ENCODE data around the gene THSD4. TPM values are rescaled to one million over a fixed set of nuclear protein-coding genes. Genes with fewer than 3 reads are reported as not detected.

THSD4 gene
- total RNA-seq, 2 donors from 2014 or later, result 0.08 TPM; not detected in 1

DNA sequence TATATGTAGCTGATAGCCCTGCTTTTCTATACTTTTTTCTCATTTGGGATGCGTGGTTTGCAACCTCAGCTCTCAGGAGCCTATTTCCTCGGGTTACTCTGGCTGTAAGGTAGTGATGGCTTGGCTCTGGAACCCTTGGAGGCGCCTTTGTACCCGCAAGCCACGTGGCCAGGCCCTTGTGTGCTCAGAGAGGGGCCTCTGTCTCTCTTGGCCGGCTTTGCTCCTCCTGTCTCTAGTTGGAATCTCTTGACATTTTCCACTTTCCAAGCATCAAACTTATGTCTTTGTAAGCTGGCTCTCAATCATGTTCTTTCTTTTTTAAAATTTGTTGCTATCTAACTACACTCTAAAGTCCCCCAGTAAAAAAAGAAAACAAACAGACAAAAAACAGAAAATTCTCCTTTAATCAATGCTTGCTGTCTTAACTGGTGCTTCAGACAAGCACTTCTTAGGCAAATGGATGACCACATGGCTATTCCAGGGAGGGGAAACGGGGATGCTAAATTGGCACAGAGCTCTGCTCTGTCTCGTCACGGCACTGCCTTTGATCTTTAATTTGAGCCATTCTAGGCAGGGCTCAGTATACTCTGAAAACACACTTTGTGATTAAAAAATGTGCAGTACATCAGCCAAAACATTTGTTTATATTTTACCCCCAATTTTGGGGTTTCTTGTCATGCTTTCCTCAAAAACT is 514.7 kb downstream of the THSD4 start:
- H3K4me3 Mint-ChIP-seq, result no peak overlapping the region
- peaks cover 37% of the 10 kb centered on the region for H3K27me3 Mint-ChIP-seq
- no peaks in the 10 kb centered on the region for H3K36me3 Mint-ChIP-seq (ENCODE audit: low read depth)
- no peak for ATAC-seq (replicated peaks)
- H3K27ac Mint-ChIP-seq, result no peak overlapping the region
- no peaks in the 10 kb centered on the region for H3K9me3 Mint-ChIP-seq
- no peaks in the 10 kb centered on the region for H3K4me1 Mint-ChIP-seq

DNA sequence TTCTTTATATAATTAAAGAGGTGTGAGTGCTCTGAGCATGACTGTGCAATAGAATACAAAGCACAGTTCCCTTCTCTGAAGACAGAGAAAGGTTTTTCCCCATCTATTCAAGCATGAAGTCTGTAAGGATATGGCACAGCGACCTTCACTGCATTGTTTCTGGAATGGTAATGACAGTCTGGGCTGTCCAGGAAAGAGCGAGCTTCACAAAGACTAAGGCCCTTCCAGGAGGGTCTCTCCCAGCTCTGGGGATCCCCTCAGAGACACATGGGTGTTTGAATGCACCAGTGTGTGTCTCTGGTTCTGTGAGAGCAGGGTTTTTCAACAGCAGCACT is 515.2 kb downstream of the THSD4 start:
- Mint-ChIP-seq H3K27me3 (peaks cover 42% of the 10 kb centered on the region), H3K36me3 (ENCODE audit: low read depth) (no peaks in the 10 kb centered on the region), H3K9me3 (no peaks in the 10 kb centered on the region), H3K4me3 (no peak overlapping the region), H3K27ac (no peak overlapping the region), H3K4me1 (no peaks in the 10 kb centered on the region)
- no peak for ATAC-seq (replicated peaks)

DNA sequence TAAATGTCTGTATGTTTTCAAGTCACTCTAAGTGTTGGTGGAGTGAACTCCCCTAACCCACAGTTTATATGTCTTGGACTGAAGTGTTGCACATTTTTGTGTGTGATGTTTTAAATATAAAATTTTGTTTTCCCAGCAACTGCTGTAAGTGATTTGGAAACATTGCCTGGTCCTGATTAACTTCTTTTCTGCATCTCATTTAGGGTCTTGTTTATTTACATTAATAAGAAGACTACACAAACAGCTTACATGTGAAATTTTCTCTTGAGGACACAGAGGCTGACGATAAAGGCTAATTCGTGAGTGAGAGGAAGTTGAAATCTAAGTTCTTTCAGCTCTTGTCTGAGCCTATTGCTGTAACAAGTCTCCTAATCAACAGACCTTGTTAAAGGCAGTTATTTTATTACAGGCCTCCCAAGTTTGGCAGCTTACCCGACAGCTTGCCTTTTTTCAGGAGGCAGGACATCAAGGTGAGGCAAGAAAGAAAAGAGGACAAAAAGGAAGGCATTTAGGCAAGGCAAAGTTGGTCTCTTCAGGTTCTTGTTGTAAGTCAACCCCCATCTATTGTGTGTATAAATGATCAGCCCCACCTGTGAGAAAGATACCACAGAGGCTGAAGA is 517.4 kb downstream of the THSD4 start:
- H3K9me3 Mint-ChIP-seq, result no peaks in the 10 kb centered on the region
- no peak overlapping the region for H3K4me3 Mint-ChIP-seq

DNA sequence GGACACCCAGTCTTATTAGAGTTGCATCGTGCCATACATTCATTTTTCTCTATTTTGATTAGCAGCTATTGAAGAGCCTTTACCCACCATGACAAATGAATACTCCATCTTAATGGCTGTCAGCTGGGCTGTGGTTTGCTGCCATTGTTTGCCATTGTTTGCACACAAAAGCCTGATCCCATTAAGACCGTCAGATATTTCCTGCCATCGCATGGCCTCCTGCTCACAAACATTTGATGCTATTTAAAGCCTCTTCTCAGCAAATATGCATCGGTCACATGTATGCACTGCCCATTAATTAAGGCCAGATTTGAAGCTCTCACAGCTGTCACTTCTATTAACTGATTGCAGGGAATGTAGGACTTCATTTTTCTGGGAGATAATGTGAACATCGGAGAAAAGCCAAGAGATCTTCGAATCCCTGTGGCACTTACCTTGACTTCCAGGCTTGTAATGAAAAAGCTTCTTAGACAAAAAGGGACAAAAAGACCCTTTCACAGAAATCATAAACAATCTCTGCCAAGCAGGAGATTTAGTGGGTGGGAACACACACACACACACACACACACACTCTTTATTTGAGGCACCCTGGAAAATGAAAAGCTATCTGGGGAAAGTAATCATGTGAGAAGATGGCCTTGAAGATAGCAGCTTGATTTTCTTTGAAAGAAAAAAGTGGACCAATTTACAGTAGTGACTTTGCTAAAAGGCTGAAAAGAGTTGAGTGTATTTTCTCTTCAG is 519.7 kb downstream of the THSD4 start:
- Mint-ChIP-seq H3K4me1 (no peaks in the 10 kb centered on the region), H3K9me3 (no peaks in the 10 kb centered on the region), H3K27me3 (peaks cover 26% of the 10 kb centered on the region), H3K36me3 (ENCODE audit: low read depth) (no peaks in the 10 kb centered on the region), H3K4me3 (no peak overlapping the region), H3K27ac (no peak overlapping the region)
- ATAC-seq (replicated peaks), result no peak

More for the DNA sequence above, 517.4 kb downstream of the THSD4 start:
- H3K27me3 Mint-ChIP-seq, result peaks cover 33% of the 10 kb centered on the region
- H3K36me3 Mint-ChIP-seq (ENCODE audit: low read depth), result no peaks in the 10 kb centered on the region
- H3K4me1 Mint-ChIP-seq, result no peaks in the 10 kb centered on the region
- H3K27ac Mint-ChIP-seq, result no peak overlapping the region
- no peak for ATAC-seq (replicated peaks)

DNA sequence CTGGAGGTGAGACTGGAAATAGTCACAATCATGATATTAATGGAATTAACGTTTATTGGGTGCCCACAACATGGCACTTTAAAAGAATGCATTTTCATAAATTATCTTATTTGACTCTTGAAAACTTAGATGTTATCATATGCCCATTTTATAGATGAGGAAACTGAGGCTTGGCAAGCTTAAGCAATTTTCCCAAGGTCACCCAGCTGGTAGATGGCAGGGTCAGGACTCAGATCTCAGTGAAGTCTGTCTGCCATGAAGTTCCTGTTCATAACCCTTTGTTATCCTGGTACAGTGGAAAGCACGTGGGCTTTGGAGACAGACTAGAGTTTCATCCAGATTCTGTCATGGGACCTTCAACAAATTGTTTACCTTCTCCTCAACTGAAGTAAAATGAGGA is 520.5 kb downstream of the THSD4 start:
- ATAC-seq (replicated peaks), result no peak
- Mint-ChIP-seq H3K27ac (no peak overlapping the region), H3K36me3 (ENCODE audit: low read depth) (no peaks in the 10 kb centered on the region), H3K27me3 (peaks cover 28% of the 10 kb centered on the region), H3K4me3 (no peak overlapping the region), H3K9me3 (no peaks in the 10 kb centered on the region), H3K4me1 (no peaks in the 10 kb centered on the region)

DNA sequence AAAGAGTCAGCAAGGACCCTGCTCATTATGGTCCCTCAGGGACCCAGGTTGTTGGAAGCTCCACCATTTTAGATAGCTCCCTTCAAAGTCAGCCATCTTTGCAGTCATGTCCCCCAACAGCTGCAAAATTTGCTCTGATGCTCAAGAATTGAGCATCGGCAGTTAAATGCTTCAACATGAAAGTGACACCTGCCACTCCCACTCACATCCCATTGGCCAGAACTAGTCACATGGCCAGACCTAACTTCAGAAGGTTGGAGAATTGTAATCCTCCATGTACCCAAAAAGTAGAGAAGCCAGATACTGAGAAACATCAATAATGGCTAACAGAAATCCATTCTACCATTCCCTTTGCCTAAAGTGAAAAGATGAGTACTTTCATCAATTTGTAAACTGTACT is 523.6 kb downstream of the THSD4 start:
- no peaks in the 10 kb centered on the region for H3K9me3 Mint-ChIP-seq
- no peak overlapping the region for H3K27ac Mint-ChIP-seq
- H3K36me3 Mint-ChIP-seq (ENCODE audit: low read depth), result no peaks in the 10 kb centered on the region
- H3K27me3 Mint-ChIP-seq, result peaks cover 38% of the 10 kb centered on the region
- H3K4me1 Mint-ChIP-seq, result no peaks in the 10 kb centered on the region
- no peak for ATAC-seq (replicated peaks)
- no peak overlapping the region for H3K4me3 Mint-ChIP-seq

DNA sequence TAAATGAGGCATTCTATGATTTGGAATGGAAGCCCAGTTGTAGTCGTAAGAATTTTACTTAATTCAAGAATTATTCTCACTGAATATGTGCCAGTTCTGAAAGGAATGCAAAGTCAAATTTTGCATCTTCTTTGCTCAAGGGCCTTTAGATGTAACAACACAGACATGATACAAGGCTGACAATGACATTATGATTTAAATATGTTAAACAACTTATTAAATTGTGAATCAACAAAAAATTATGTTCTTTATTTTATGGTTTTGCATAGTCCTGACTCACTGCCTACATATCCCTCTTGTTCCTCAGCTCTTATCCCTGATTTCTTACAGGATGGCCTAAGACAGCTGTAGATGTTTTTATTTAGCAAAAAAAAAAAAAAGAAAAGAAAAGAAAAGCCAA is 524.2 kb downstream of the THSD4 start:
- H3K4me3 Mint-ChIP-seq, result no peak overlapping the region
- no peaks in the 10 kb centered on the region for H3K36me3 Mint-ChIP-seq (ENCODE audit: low read depth)
- H3K9me3 Mint-ChIP-seq, result no peaks in the 10 kb centered on the region
- no peaks in the 10 kb centered on the region for H3K4me1 Mint-ChIP-seq
- peaks cover 35% of the 10 kb centered on the region for H3K27me3 Mint-ChIP-seq
- no peak for ATAC-seq (replicated peaks)
- no peak overlapping the region for H3K27ac Mint-ChIP-seq

DNA sequence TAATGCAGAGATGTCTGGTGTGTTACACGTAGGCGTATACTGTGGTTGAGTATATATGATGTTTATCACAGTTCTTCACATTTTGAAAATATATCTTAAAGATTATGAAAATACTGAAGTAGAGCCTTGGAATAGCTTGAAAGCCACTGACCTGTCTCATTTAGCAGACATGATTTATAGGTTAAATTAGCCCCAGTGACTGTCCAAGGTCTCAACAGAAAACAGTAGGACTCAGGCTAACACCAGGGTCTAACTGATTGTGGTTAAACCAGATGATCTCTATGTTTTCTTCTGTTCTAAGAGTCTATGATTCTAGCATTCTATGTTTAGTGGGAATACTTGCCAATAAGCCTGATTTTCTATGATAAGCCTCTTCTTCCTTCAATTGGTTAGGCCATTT is 528.6 kb downstream of the THSD4 start:
- peaks cover 5% of the 10 kb centered on the region for H3K9me3 Mint-ChIP-seq
- no peak overlapping the region for H3K27ac Mint-ChIP-seq
- H3K4me1 Mint-ChIP-seq, result no peaks in the 10 kb centered on the region
- no peaks in the 10 kb centered on the region for H3K36me3 Mint-ChIP-seq (ENCODE audit: low read depth)
- H3K27me3 Mint-ChIP-seq, result peaks cover 35% of the 10 kb centered on the region
- H3K4me3 Mint-ChIP-seq, result no peak overlapping the region
- ATAC-seq (replicated peaks), result no peak

DNA sequence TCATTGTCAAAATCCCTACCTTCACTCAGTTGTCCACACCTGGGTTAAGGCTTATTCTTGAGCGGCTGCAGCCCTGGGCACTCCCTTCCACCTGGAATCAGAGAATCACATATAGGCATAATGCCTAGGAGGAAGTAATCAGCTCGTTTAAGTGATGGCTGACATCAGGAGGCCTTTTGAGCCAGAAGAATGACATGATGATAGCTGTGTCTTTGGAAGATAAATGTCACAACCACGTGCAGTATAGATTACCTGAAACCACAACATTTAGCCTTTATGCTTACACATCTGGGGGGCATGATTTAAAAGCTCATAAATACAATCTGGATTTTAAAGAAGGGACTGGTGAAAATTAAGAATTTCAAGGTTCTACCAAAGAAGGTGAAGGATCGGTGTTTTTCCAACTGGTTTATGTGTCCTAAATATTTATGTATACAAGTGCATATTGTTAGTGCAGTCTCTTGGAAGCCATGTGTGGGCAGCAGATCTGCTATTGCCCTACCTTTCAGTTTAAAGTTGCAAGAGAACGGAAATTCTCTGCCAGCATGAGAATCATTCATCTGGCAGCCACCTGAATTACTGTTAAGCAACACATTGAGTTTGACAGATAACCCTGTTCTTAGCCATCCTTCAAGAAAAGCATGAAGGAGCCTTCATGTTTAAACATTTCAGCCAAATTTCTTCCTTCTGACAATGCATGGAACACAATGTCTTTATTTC is 531.7 kb downstream of the THSD4 start:
- Mint-ChIP-seq H3K36me3 (ENCODE audit: low read depth) (no peaks in the 10 kb centered on the region), H3K4me3 (no peak overlapping the region), H3K27me3 (peaks cover 31% of the 10 kb centered on the region), H3K27ac (no peak overlapping the region), H3K9me3 (peaks cover 5% of the 10 kb centered on the region), H3K4me1 (no peaks in the 10 kb centered on the region)
- ATAC-seq (replicated peaks), result no peak

DNA sequence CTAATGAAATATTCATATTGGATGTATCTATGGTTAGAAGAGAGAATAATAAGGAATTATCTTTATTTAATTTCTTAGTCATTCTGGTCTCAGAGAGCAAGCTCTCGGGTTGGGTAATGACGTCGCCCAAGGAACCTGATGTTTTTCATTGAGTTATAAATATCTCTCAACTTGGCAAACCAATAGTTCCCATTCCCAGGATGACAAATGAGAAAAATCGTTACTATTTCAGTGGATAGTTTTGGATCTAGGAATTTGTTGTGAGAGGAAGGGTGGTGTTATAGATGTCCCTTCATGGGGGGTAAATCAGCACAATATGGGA is 532.2 kb downstream of the THSD4 start:
- no peak overlapping the region for H3K27ac Mint-ChIP-seq
- H3K4me1 Mint-ChIP-seq, result no peaks in the 10 kb centered on the region
- H3K27me3 Mint-ChIP-seq, result peaks cover 29% of the 10 kb centered on the region
- peaks cover 5% of the 10 kb centered on the region for H3K9me3 Mint-ChIP-seq
- no peak overlapping the region for H3K4me3 Mint-ChIP-seq
- no peak for ATAC-seq (replicated peaks)
- H3K36me3 Mint-ChIP-seq (ENCODE audit: low read depth), result no peaks in the 10 kb centered on the region

DNA sequence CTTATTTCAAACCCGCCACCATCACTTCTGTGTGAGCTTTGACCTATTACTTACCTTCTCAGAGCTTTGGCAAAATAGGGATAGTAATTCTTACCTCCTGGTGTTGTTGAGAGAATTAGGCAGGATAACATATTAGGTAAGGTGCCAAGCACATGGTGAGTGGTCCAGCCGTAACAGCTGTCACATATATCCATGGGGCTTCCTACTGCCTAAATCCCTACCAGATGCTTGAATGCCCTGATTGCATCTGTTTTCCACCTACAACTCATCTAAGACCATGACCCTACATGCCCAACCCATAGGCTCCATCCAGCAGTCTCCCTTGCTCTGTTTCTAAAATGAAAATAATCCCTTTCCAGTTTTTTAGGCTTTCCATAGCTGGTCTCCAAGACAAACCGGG is 532.8 kb downstream of the THSD4 start:
- no peak overlapping the region for H3K4me3 Mint-ChIP-seq
- H3K27me3 Mint-ChIP-seq, result peaks cover 29% of the 10 kb centered on the region
- no peaks in the 10 kb centered on the region for H3K4me1 Mint-ChIP-seq
- H3K36me3 Mint-ChIP-seq (ENCODE audit: low read depth), result no peaks in the 10 kb centered on the region
- no peak for ATAC-seq (replicated peaks)
- H3K27ac Mint-ChIP-seq, result no peak overlapping the region
- H3K9me3 Mint-ChIP-seq, result peaks cover 5% of the 10 kb centered on the region

DNA sequence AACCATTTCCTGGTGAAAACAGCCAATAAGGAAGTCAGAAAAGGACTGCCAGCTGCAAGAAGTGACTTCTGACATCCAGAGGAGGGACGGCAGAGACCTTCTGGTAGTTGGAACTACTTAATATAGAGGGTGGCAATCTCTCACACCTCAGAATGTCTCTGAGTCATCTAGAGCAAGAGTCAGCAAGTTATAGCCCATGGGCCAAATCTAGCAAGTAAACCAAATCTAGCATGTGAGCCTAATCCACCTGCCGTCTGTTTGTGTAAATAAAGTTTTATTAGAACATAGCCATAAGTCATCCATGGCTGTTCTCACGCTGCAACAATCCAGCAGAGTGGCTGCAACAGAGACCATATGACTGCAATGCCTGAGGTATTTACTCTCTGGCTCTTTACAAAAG is 534.6 kb downstream of the THSD4 start:
- H3K27ac Mint-ChIP-seq, result no peak overlapping the region
- H3K27me3 Mint-ChIP-seq, result peaks cover 34% of the 10 kb centered on the region
- no peak overlapping the region for H3K4me3 Mint-ChIP-seq
- ATAC-seq (replicated peaks), result no peak
- no peaks in the 10 kb centered on the region for H3K36me3 Mint-ChIP-seq (ENCODE audit: low read depth)
- no peaks in the 10 kb centered on the region for H3K4me1 Mint-ChIP-seq
- peaks cover 5% of the 10 kb centered on the region for H3K9me3 Mint-ChIP-seq

DNA sequence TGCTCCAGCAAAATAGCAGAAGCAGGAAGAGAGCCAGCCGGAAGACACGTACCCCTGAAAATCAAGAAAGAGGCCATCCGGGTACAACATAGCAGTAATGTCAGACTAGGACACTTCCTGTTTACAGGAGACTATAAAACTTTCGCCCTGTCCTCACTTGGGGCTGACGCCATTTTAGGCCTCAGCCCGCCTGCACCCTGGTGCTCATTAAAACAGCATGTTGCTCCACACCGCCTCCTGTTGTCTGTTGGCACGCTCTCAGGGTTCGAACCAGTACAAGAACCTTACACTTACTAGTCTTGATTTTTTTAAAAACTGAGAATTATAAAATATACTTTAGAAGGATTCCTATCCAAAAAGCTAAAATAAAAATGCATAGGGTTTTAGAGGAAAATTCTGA is 535.3 kb downstream of the THSD4 start:
- Mint-ChIP-seq H3K4me3 (no peak overlapping the region), H3K9me3 (no peaks in the 10 kb centered on the region), H3K27me3 (peaks cover 33% of the 10 kb centered on the region), H3K36me3 (ENCODE audit: low read depth) (no peaks in the 10 kb centered on the region), H3K27ac (no peak overlapping the region), H3K4me1 (no peaks in the 10 kb centered on the region)
- ATAC-seq (replicated peaks), result no peak

DNA sequence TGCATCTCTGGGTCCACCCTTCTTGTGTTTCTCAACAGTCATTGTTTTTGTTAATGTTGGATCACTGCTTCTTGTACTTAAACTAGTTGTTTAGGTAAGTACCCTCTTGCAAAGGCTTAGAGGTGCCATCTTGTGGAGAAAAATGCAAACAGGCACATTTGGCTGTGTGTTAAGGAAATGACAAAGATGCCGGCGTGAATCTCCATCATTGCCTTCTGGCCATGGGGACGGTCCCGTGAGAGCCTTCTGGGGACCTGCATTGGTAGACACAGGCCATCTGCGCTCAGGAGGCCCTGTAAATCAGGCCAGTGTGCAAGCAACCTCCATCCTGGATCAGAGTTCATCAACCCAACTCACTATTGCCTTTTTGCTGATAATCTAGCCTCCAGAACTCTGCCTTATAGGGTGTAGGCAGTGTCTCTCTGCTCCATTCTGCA is 536.5 kb downstream of the THSD4 start:
- H3K27me3 Mint-ChIP-seq, result peaks cover 30% of the 10 kb centered on the region
- H3K36me3 Mint-ChIP-seq (ENCODE audit: low read depth), result no peaks in the 10 kb centered on the region

More for the DNA sequence above, 536.5 kb downstream of the THSD4 start:
- H3K27ac Mint-ChIP-seq, result no peak overlapping the region
- no peak for ATAC-seq (replicated peaks)
- H3K4me3 Mint-ChIP-seq, result no peak overlapping the region
- no peaks in the 10 kb centered on the region for H3K4me1 Mint-ChIP-seq
- H3K9me3 Mint-ChIP-seq, result no peaks in the 10 kb centered on the region

Measured in activated T-helper 17 cell treated with anti-CD3 and anti-CD28 coated beads, Interleukin-2, amount 50 U/mL, for 72 hours (primary cell).